ENCODE results near the gene CLCN5.

The CLCN5 gene

GRCh38 chrX:49912086-49912485 lies 10.3 kb upstream of the CLCN5 start:
- POLR2A ChIA-PET, result no interaction called here
- TF ChIP-seq TARDBP (IDR thresholded peaks at IDR 0.05) (no peak), BHLHE40 (IDR thresholded peaks at IDR 0.05; ENCODE audit: borderline replicate concordance) (no peak), FOXK2 (IDR thresholded peaks at IDR 0.05) (no peak), FOXA1 (IDR thresholded peaks at IDR 0.05) (no peak), CTBP1 (IDR thresholded peaks at IDR 0.05; ENCODE audit: borderline replicate concordance) (no peak), ELF4 (IDR thresholded peaks at IDR 0.05) (no peak), NFRKB (IDR thresholded peaks at IDR 0.05) (no peak), ARNT (IDR thresholded peaks at IDR 0.05) (no peak), LEF1 (IDR thresholded peaks at IDR 0.05; ENCODE audit: borderline replicate concordance) (no peak), HDGF (IDR thresholded peaks at IDR 0.05; ENCODE audit: borderline replicate concordance) (no peak), SP1 (IDR thresholded peaks at IDR 0.05) (no peak), SUZ12 (IDR thresholded peaks at IDR 0.05) (no peak), ZNF384 (IDR thresholded peaks at IDR 0.05) (no peak), PKNOX1 (IDR thresholded peaks at IDR 0.05) (no peak), FOXM1 (IDR thresholded peaks at IDR 0.05; ENCODE audit: borderline replicate concordance) (no peak), L3MBTL2 (conservative IDR thresholded peaks at IDR 0.05) (no peak)
- DNase-seq (ENCODE audit: extremely low spot score), result no peak
- CTCF ChIA-PET, result interaction anchor here (0.9 kb wide), 2 partner anchors 9 to 21 kb away, joined by 3 to 4 read pairs; no protein-coding TSS in a partner anchor

GRCh38 chrX:49912861-49913260 lies 9.5 kb upstream of the CLCN5 start:
- no peak for DNase-seq (ENCODE audit: extremely low spot score)
- ChIA-PET POLR2A (no interaction called here), CTCF (no interaction called here)
- TF ChIP-seq LEF1 (IDR thresholded peaks at IDR 0.05; ENCODE audit: borderline replicate concordance), result no peak
- TF ChIP-seq NFRKB (IDR thresholded peaks at IDR 0.05), result no peak
- TF ChIP-seq SUZ12 (IDR thresholded peaks at IDR 0.05), result no peak
- TF ChIP-seq TARDBP (IDR thresholded peaks at IDR 0.05), result no peak
- no peak for TF ChIP-seq ARNT (IDR thresholded peaks at IDR 0.05)
- TF ChIP-seq L3MBTL2 (conservative IDR thresholded peaks at IDR 0.05), result no peak
- no peak for TF ChIP-seq ELF4 (IDR thresholded peaks at IDR 0.05)
- TF ChIP-seq FOXK2 (IDR thresholded peaks at IDR 0.05), result no peak
- TF ChIP-seq HDGF (IDR thresholded peaks at IDR 0.05; ENCODE audit: borderline replicate concordance), result no peak
- no peak for TF ChIP-seq SP1 (IDR thresholded peaks at IDR 0.05)
- no peak for TF ChIP-seq FOXM1 (IDR thresholded peaks at IDR 0.05; ENCODE audit: borderline replicate concordance)
- no peak for TF ChIP-seq FOXA1 (IDR thresholded peaks at IDR 0.05)
- TF ChIP-seq ZNF384 (IDR thresholded peaks at IDR 0.05), result no peak

GRCh38 chrX:49915361-49916222 lies 6.8 kb upstream of the CLCN5 start:
- peak; percentile 57 for DNase-seq (ENCODE audit: extremely low spot score)
- CTCF ChIA-PET, result interaction anchor here (0.6 to 1.4 kb wide), 4 partner anchors 158 to 669 kb away, joined by 3 read pairs; no protein-coding TSS in a partner anchor
- POLR2A ChIA-PET, result no interaction called here
- TF ChIP-seq HDGF (IDR thresholded peaks at IDR 0.05; ENCODE audit: borderline replicate concordance), result no peak
- TF ChIP-seq FOXA1 (IDR thresholded peaks at IDR 0.05), result no peak
- TF ChIP-seq ZNF384 (IDR thresholded peaks at IDR 0.05), result no peak
- TF ChIP-seq FOXK2 (IDR thresholded peaks at IDR 0.05), result no peak

DNA sequence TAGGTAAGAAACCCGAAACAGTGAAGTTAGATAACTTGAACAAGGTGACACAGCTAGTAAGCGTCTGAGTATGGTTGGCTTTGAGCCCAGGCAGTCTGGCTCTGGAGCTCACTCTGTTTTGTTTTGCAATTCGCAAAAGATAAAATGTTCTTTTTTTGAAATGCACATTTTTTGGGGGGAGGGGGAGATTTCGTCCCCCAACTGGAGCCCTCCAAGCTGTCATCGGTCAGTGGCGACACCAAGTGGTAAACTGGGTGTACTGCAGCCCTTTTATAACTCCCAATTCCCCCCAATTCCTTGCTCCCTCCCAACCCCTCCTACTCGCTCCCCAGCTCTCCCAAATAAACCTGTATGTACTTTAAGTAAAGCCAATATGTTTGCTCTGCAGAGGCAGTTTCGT lies 2.8 kb upstream of the CLCN5 start:
- CTCF ChIA-PET, result interaction anchor here (0.6 to 2.2 kb wide), 4 partner anchors 35 to 801 kb away, joined by 3 to 10 read pairs (median 3); no protein-coding TSS in a partner anchor
- POLR2A ChIA-PET, result interaction anchor here (0.7 kb wide), 1 partner anchor 306 kb away, joined by 3 read pairs; no protein-coding TSS in a partner anchor
- peak; percentile 45 for DNase-seq (ENCODE audit: extremely low spot score)
- TF ChIP-seq LEF1 (IDR thresholded peaks at IDR 0.05; ENCODE audit: borderline replicate concordance), result no peak
- TF ChIP-seq TARDBP (IDR thresholded peaks at IDR 0.05), result no peak
- no peak for TF ChIP-seq PKNOX1 (IDR thresholded peaks at IDR 0.05)
- no peak for TF ChIP-seq FOXM1 (IDR thresholded peaks at IDR 0.05; ENCODE audit: borderline replicate concordance)
- TF ChIP-seq ARNT (IDR thresholded peaks at IDR 0.05), result no peak

DNA sequence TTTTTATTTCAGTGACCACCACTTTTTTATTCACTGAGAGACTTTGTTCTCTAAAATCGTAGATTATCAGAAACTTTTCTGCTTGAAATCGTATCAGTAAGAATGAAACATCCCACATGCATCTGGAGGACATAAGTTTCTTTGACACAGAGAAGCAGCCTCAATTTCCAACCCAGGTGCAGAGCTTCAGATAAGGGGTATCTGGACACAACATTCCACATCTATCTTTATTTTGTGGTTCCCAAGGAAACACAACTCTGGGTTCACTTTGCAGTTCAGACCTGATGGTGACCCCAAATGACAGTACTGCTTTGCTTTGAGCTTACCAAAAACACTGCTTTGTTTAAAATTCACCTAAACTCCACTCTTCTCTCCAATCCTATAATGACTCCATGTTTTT lies 1.3 kb upstream of the CLCN5 start:
- no peak for DNase-seq (ENCODE audit: extremely low spot score)
- ChIA-PET CTCF (interaction anchor here (1.2 to 1.3 kb wide), 2 partner anchors 9 to 160 kb away, joined by 3 to 4 read pairs; no protein-coding TSS in a partner anchor), POLR2A (no interaction called here)
- TF ChIP-seq FOXA1 (IDR thresholded peaks at IDR 0.05) (no peak), PKNOX1 (IDR thresholded peaks at IDR 0.05) (no peak), FOXK2 (IDR thresholded peaks at IDR 0.05) (no peak), SUZ12 (IDR thresholded peaks at IDR 0.05) (no peak), CTBP1 (IDR thresholded peaks at IDR 0.05; ENCODE audit: borderline replicate concordance) (no peak)

DNA sequence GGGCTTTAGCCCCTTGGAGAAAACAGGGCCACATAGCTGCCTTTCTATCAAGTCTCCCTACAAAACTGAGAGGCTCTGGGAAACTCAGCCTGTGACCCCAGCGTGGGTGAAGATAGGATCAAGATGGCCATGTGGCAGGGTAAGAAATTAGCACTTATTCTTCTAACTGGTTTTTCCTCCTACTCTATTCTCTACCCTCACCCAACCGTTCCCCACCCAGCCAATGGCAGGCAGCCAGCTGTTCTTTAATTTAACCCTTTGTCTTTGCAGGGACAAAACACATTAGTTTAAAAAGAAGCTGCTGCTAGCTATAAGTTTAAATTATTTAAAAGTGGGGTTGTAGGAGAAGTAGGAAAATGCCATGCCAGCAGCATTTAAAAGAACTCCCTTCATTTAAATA lies 2.8 kb downstream of the CLCN5 start:
- no peak for DNase-seq (ENCODE audit: extremely low spot score)
- no peak for TF ChIP-seq LEF1 (IDR thresholded peaks at IDR 0.05; ENCODE audit: borderline replicate concordance)
- TF ChIP-seq NFRKB (IDR thresholded peaks at IDR 0.05), result no peak
- TF ChIP-seq FOXK2 (IDR thresholded peaks at IDR 0.05), result no peak
- TF ChIP-seq FOXM1 (IDR thresholded peaks at IDR 0.05; ENCODE audit: borderline replicate concordance), result no peak
- TF ChIP-seq TARDBP (IDR thresholded peaks at IDR 0.05), result no peak
- TF ChIP-seq ZNF384 (IDR thresholded peaks at IDR 0.05), result no peak
- TF ChIP-seq ELF4 (IDR thresholded peaks at IDR 0.05), result no peak
- no peak for TF ChIP-seq BHLHE40 (IDR thresholded peaks at IDR 0.05; ENCODE audit: borderline replicate concordance)
- no peak for TF ChIP-seq CTBP1 (IDR thresholded peaks at IDR 0.05; ENCODE audit: borderline replicate concordance)
- TF ChIP-seq SP1 (IDR thresholded peaks at IDR 0.05), result no peak
- no peak for TF ChIP-seq ARNT (IDR thresholded peaks at IDR 0.05)
- POLR2A ChIA-PET, result interaction anchor here (0.7 kb wide), 1 partner anchor 52 kb away, joined by 3 read pairs; no protein-coding TSS in a partner anchor
- CTCF ChIA-PET, result interaction anchor here (0.7 kb wide), 1 partner anchor 47 kb away, joined by 3 read pairs; no protein-coding TSS in a partner anchor
